ENCODE data around the gene PRRG1. TPM values are rescaled to one million over a fixed set of nuclear protein-coding genes. Genes with fewer than 3 reads are reported as not detected.
"Not testable (repeated sequence)": the region's sequence is repeated elsewhere in the genome, so short reads cannot be mapped to it uniquely, and the experiment has no call there.

The PRRG1 gene
- total RNA-seq, 1 donor from 2014 or later = 8.2 TPM

- no peaks in the 10 kb centered on the region for H3K4me1 Mint-ChIP-seq (ENCODE audit: unreplicated experiment)
- TF ChIP-seq CTCF (conservative IDR thresholded peaks at IDR 0.05) = no peak
- H3K36me3 Mint-ChIP-seq = no peaks in the 10 kb centered on the region
- H3K9me3 Mint-ChIP-seq = no peaks in the 10 kb centered on the region
- no peak overlapping the region for H3K4me3 Mint-ChIP-seq
- H3K27me3 Mint-ChIP-seq = no peaks in the 10 kb centered on the region
- DNase-seq (ENCODE audit: extremely low spot score, unreplicated experiment) = no peak
- no peak overlapping the region for H3K27ac Mint-ChIP-seq
Measured at GRCh38 chrX:37453821-37454220, 104.7 kb downstream of the PRRG1 start.

GRCh38 chrX:37454537-37455285 lies 105.5 kb downstream of the PRRG1 start:
- DNase-seq (ENCODE audit: extremely low spot score, unreplicated experiment) = no peak
- Mint-ChIP-seq H3K4me1 (ENCODE audit: unreplicated experiment) (no peaks in the 10 kb centered on the region), H3K9me3 (no peaks in the 10 kb centered on the region), H3K4me3 (no peak overlapping the region), H3K27ac (no peak overlapping the region), H3K36me3 (no peaks in the 10 kb centered on the region), H3K27me3 (no peaks in the 10 kb centered on the region)
- no peak for TF ChIP-seq CTCF (conservative IDR thresholded peaks at IDR 0.05)

- Mint-ChIP-seq H3K4me3 (no peak overlapping the region), H3K9me3 (no peaks in the 10 kb centered on the region), H3K27me3 (no peaks in the 10 kb centered on the region), H3K4me1 (ENCODE audit: unreplicated experiment) (no peaks in the 10 kb centered on the region), H3K27ac (no peak overlapping the region), H3K36me3 (no peaks in the 10 kb centered on the region)
- no peak for DNase-seq (ENCODE audit: extremely low spot score, unreplicated experiment)
- TF ChIP-seq CTCF (conservative IDR thresholded peaks at IDR 0.05) = no peak
Measured at GRCh38 chrX:37455381-37455780, 106.2 kb downstream of the PRRG1 start.

- H3K27ac Mint-ChIP-seq = not testable (repeated sequence)
Measured at GRCh38 chrX:37460285-37460684, 111.1 kb downstream of the PRRG1 start.

GRCh38 chrX:37462346-37462745 lies 113.2 kb downstream of the PRRG1 start:
- H3K4me3 Mint-ChIP-seq = no peak overlapping the region
- no peaks in the 10 kb centered on the region for H3K27me3 Mint-ChIP-seq
- no peak overlapping the region for H3K27ac Mint-ChIP-seq
- no peaks in the 10 kb centered on the region for H3K9me3 Mint-ChIP-seq
- no peaks in the 10 kb centered on the region for H3K4me1 Mint-ChIP-seq (ENCODE audit: unreplicated experiment)
- H3K36me3 Mint-ChIP-seq = no peaks in the 10 kb centered on the region
- DNase-seq (ENCODE audit: extremely low spot score, unreplicated experiment) = no peak
- TF ChIP-seq CTCF (conservative IDR thresholded peaks at IDR 0.05) = no peak

More at GRCh38 chrX:37460285-37460684, 111.1 kb downstream of the PRRG1 start:
- H3K9me3 Mint-ChIP-seq; H3K36me3 Mint-ChIP-seq; H3K27me3 Mint-ChIP-seq; DNase-seq (ENCODE audit: extremely low spot score, unreplicated experiment); H3K4me3 Mint-ChIP-seq; H3K4me1 Mint-ChIP-seq (ENCODE audit: unreplicated experiment): not testable (repeated sequence)

GRCh38 chrX:37468124-37468739 lies 119.1 kb downstream of the PRRG1 start:
- H3K4me3 Mint-ChIP-seq = no peak overlapping the region

More at GRCh38 chrX:37468124-37468739, 119.1 kb downstream of the PRRG1 start:
- Mint-ChIP-seq H3K36me3 (no peaks in the 10 kb centered on the region), H3K9me3 (no peaks in the 10 kb centered on the region), H3K4me1 (ENCODE audit: unreplicated experiment) (no peaks in the 10 kb centered on the region), H3K27me3 (no peaks in the 10 kb centered on the region), H3K27ac (no peak overlapping the region)
- no peak for TF ChIP-seq CTCF (conservative IDR thresholded peaks at IDR 0.05)
- DNase-seq (ENCODE audit: extremely low spot score, unreplicated experiment) = no peak
